A549 treated with AZD9567 at 1 μM for 4 hours (cell line): ENCODE results near the gene SLC27A1. TPM values are rescaled to one million over a fixed set of nuclear protein-coding genes. Genes with fewer than 3 reads are reported as not detected.

ENCODE experiments used
- total RNA-seq: library from RNA; stranded (reverse); fragments of 200-300 nt; extraction: Qiagen RNA extraction; gene quantifications from 5 replicates; pipeline ENCODE4 v1.2.3, GENCODE V29; 2022; ENCODE audit not compliant: insufficient read depth

The SLC27A1 gene
- total RNA-seq: 2.6 to 3.0 TPM (median 2.7 TPM) in 5 replicates

GRCh38 chr19:17470068-17470841 lies at the start of gene SLC27A1:
SLC27A1 (plus strand) TSS chr19:17470524; CDS start chr19:17470541, 17 bp downstream.

GRCh38 chr19:17448131-17448967 lies 22.0 kb upstream of the SLC27A1 start, which contains the start of gene TMEM221:
TMEM221 (minus strand) TSS chr19:17448668; CDS start chr19:17448462, 206 bp downstream.

GRCh38 chr19:17460372-17461230 lies 9.7 kb upstream of the SLC27A1 start, which contains the start of gene NXNL1:
NXNL1 (minus strand) TSS chr19:17460926; CDS start chr19:17460869, 57 bp downstream.

GRCh38 chr19:17555480-17555928 lies 85.2 kb downstream of the SLC27A1 start, which contains the start of gene COLGALT1:
COLGALT1 (plus strand) TSS chr19:17555649; CDS start chr19:17555714, 65 bp downstream.

Other genes with a start within 250 kb of the SLC27A1 start
- gene OCEL1, start 244.3 kb upstream of the SLC27A1 start, total RNA-seq: 6.9 to 15.5 TPM (median 13.3 TPM) in 5 replicates
- 22.5 to 59.0 TPM (median 52.2 TPM) in 5 replicates for gene NR2F6, start 224.6 kb upstream of the SLC27A1 start, total RNA-seq
- not detected in 5 replicates for gene USHBP1, start 205.8 kb upstream of the SLC27A1 start, total RNA-seq
- gene BABAM1, start 203.1 kb upstream of the SLC27A1 start, total RNA-seq: 59.0 to 77.0 TPM (median 61.0 TPM) in 5 replicates
- 0.21 to 0.52 TPM (median 0.47 TPM) in 4 of 5 replicates, not detected in the other for gene ANKLE1, start 188.6 kb upstream of the SLC27A1 start, total RNA-seq
- gene ABHD8, start 167.1 kb upstream of the SLC27A1 start, total RNA-seq: 2.6 to 5.2 TPM (median 2.8 TPM) in 5 replicates
- gene MRPL34, start 164.7 kb upstream of the SLC27A1 start, total RNA-seq: 66.3 to 82.7 TPM (median 80.6 TPM) in 5 replicates
- 48.2 to 59.3 TPM (median 53.7 TPM) in 5 replicates for gene DDA1, start 161.0 kb upstream of the SLC27A1 start, total RNA-seq
- gene ANO8, start 135.7 kb upstream of the SLC27A1 start, total RNA-seq: 1.0 to 4.4 TPM (median 4.0 TPM) in 5 replicates
- 8.8 to 23.2 TPM (median 21.7 TPM) in 5 replicates for gene GTPBP3, start 133.0 kb upstream of the SLC27A1 start, total RNA-seq
- gene PLVAP, start 93.2 kb upstream of the SLC27A1 start, total RNA-seq: not detected in 5 replicates
- gene CCDC194, start 76.3 kb upstream of the SLC27A1 start, total RNA-seq: not detected in 5 replicates
- 0.21 TPM in 1 of 5 replicates, not detected in the others for gene BST2, start 64.9 kb upstream of the SLC27A1 start, total RNA-seq
- gene MVB12A, start 50.5 kb upstream of the SLC27A1 start, total RNA-seq: 6.5 to 39.6 TPM (median 37.4 TPM) in 5 replicates
- 0.58 to 0.83 TPM (median 0.75 TPM) in 4 of 5 replicates, not detected in the other for gene TMEM221, start 21.9 kb upstream of the SLC27A1 start, total RNA-seq
- gene NXNL1, start 9.6 kb upstream of the SLC27A1 start, total RNA-seq: not detected in 5 replicates
- 49.7 to 75.8 TPM (median 74.2 TPM) in 5 replicates for gene PGLS, start 41.1 kb downstream of the SLC27A1 start, total RNA-seq
- gene COLGALT1, start 85.1 kb downstream of the SLC27A1 start, total RNA-seq: 58.7 to 70.7 TPM (median 66.4 TPM) in 5 replicates
- 0.50 to 1.5 TPM (median 1.2 TPM) in 5 replicates for gene UNC13A, start 217.8 kb downstream of the SLC27A1 start, total RNA-seq
- gene MAP1S, start 249.0 kb downstream of the SLC27A1 start, total RNA-seq: 32.7 to 36.4 TPM (median 34.6 TPM) in 5 replicates